Mesothelial cell of epicardium (in vitro differentiated cells): ENCODE data around the gene TRPV3. TPM values are rescaled to one million over a fixed set of nuclear protein-coding genes. Genes with fewer than 3 reads are reported as not detected.

ENCODE experiments used
- DNase-seq, 2 experiments: peaks; one replicate each; pipeline ENCODE4 v3.0.0; 2021; ENCODE audit warnings: low spot score in 2 of 2; ENCODE audit not compliant: unreplicated experiment in 2 of 2
- H3K27ac Mint-ChIP-seq: 2 replicates; pipeline ENCODE4 v1.8.0; 2021; ENCODE audit warnings: mixed read lengths
- H3K27me3 Mint-ChIP-seq: 2 replicates; pipeline ENCODE4 v1.8.0; 2021; ENCODE audit warnings: low read depth, mixed read lengths
- H3K36me3 Mint-ChIP-seq: 2 replicates; pipeline ENCODE4 v1.8.0; 2021; ENCODE audit warnings: mixed read lengths
- H3K4me1 Mint-ChIP-seq: 2 replicates; pipeline ENCODE4 v1.8.0; 2021; ENCODE audit warnings: mixed read lengths
- H3K4me3 Mint-ChIP-seq: 2 replicates; pipeline ENCODE4 v1.8.0; 2021; ENCODE audit warnings: mild to moderate bottlenecking, moderate library complexity, mixed read lengths
- H3K9me3 Mint-ChIP-seq: 2 replicates; pipeline ENCODE4 v1.8.0; 2021; ENCODE audit warnings: mixed read lengths
- CTCF ChIP-seq: fragments of 200-600 bp; sonication (generic); IDR thresholded peaks from one replicate; pipeline ENCODE4 v1.5.0; 2021; ENCODE audit warnings: antibody characterized with exemption; ENCODE audit not compliant: unreplicated experiment
- total RNA-seq: library from RNA; stranded (reverse); gene quantifications from 3 replicates; pipeline ENCODE4 v1.2.1, GENCODE V29; 2021

The TRPV3 gene
- total RNA-seq, 1 donor from 2014 or later, result 3.6 TPM

GRCh38 chr17:3555189-3555796, 2.3 kb downstream of the TRPV3 start:
- DNase-seq, result no peak
- TF ChIP-seq CTCF, result no peak
- H3K27me3 Mint-ChIP-seq, result no peaks in the 10 kb centered on the region
- H3K4me1 Mint-ChIP-seq, result peaks cover 6% of the 10 kb centered on the region
- H3K36me3 Mint-ChIP-seq, result no peaks in the 10 kb centered on the region
- H3K9me3 Mint-ChIP-seq, result peaks cover 4% of the 10 kb centered on the region
- no peak overlapping the region for H3K4me3 Mint-ChIP-seq
- H3K27ac Mint-ChIP-seq, result no peak overlapping the region

- no peak for DNase-seq
- no peak overlapping the region for H3K27ac Mint-ChIP-seq
- H3K9me3 Mint-ChIP-seq, result peaks cover 9% of the 10 kb centered on the region
- no peak overlapping the region for H3K4me3 Mint-ChIP-seq
- H3K27me3 Mint-ChIP-seq, result no peaks in the 10 kb centered on the region
- H3K36me3 Mint-ChIP-seq, result no peaks in the 10 kb centered on the region
- no peak for TF ChIP-seq CTCF
- H3K4me1 Mint-ChIP-seq, result peaks cover 6% of the 10 kb centered on the region
Observed at GRCh38 chr17:3554440-3554839, 3.2 kb downstream of the TRPV3 start.

GRCh38 chr17:3553419-3554401, 3.9 kb downstream of the TRPV3 start:
- H3K4me3 Mint-ChIP-seq, result no peak overlapping the region
- no peaks in the 10 kb centered on the region for H3K36me3 Mint-ChIP-seq
- TF ChIP-seq CTCF, result no peak
- H3K9me3 Mint-ChIP-seq, result peaks cover 13% of the 10 kb centered on the region
- no peak for DNase-seq
- no peak overlapping the region for H3K27ac Mint-ChIP-seq
- H3K4me1 Mint-ChIP-seq, result peaks cover 6% of the 10 kb centered on the region
- H3K27me3 Mint-ChIP-seq, result no peaks in the 10 kb centered on the region

GRCh38 chr17:3552916-3553315, 4.7 kb downstream of the TRPV3 start:
- Mint-ChIP-seq H3K4me1 (peaks cover 6% of the 10 kb centered on the region), H3K36me3 (no peaks in the 10 kb centered on the region), H3K4me3 (no peak overlapping the region), H3K27ac (no peak overlapping the region), H3K9me3 (peaks cover 13% of the 10 kb centered on the region), H3K27me3 (no peaks in the 10 kb centered on the region)
- TF ChIP-seq CTCF, result no peak
- no peak for DNase-seq

- H3K36me3 Mint-ChIP-seq, result no peaks in the 10 kb centered on the region
- TF ChIP-seq CTCF, result peak; percentile 9
- no peaks in the 10 kb centered on the region for H3K27me3 Mint-ChIP-seq
- no peak for DNase-seq
- H3K9me3 Mint-ChIP-seq, result peaks cover 13% of the 10 kb centered on the region
- H3K4me1 Mint-ChIP-seq, result no peaks in the 10 kb centered on the region
- H3K27ac Mint-ChIP-seq, result no peak overlapping the region
- no peak overlapping the region for H3K4me3 Mint-ChIP-seq
Observed at GRCh38 chr17:3551189-3551588, 6.4 kb downstream of the TRPV3 start.
